Keratinocyte (primary cell): ENCODE data around the gene RNF8. TPM values are rescaled to one million over a fixed set of nuclear protein-coding genes. Genes with fewer than 3 reads are reported as not detected.
A peak's percentile ranks its signal among the peaks of the same experiment; 100 is the strongest.

Experiments used
- DNase-seq: peaks from one replicate; pipeline ENCODE4 v3.0.0-alpha.2; 2011; ENCODE audit warnings: low read depth, missing footprints, low spot score
- FAIRE-seq: peaks from 2 replicates; lab custom pipeline; 2011; peaks lifted over from hg19 to GRCh38; lab: Jason Lieb, UNC
- H2AFZ ChIP-seq: 2 replicates; pipeline ENCODE4 v1.6.0; 2012; ENCODE audit warnings: low read length, control low read depth, inconsistent platforms; ENCODE audit not compliant: control insufficient read depth
- H3K27ac ChIP-seq: 2 replicates; pipeline ENCODE4 v1.5.1; 2011; ENCODE audit warnings: low read length; ENCODE audit not compliant: control insufficient read depth, insufficient read depth
- H3K27me3 ChIP-seq: 3 replicates; pipeline ENCODE4 v1.6.0; 2011; ENCODE audit warnings: low read length; ENCODE audit not compliant: control insufficient read depth, insufficient read depth; ENCODE audit errors: extremely low read depth
- H3K36me3 ChIP-seq, 2 experiments: 2 replicates in 1 of 2; 3 replicates in 1 of 2; pipeline ENCODE4 v1.5.1; 2011; ENCODE audit warnings: low read length in 2 of 2, mild to moderate bottlenecking in 1 of 2; ENCODE audit not compliant: control insufficient read depth in 2 of 2, insufficient read depth in 2 of 2; ENCODE audit errors: extremely low read depth in 1 of 2
- H3K4me1 ChIP-seq: 3 replicates; pipeline ENCODE4 v1.5.1; 2011; ENCODE audit warnings: low read length; ENCODE audit not compliant: control insufficient read depth, insufficient read depth; ENCODE audit errors: extremely low read depth
- H3K4me2 ChIP-seq: 3 replicates; pipeline ENCODE4 v1.6.0; 2011; ENCODE audit warnings: low read depth, low read length; ENCODE audit not compliant: control insufficient read depth, insufficient read depth; ENCODE audit errors: extremely low read depth
- H3K4me3 ChIP-seq, 3 experiments: fragments of 200-600 bp in 1 of 3; sonication (generic) in 1 of 3; 2 replicates in 2 of 3; 3 replicates in 1 of 3; pipeline ENCODE4 v1.5.1; 2011 to 2016; ENCODE audit warnings: low read length in 3 of 3, mild to moderate bottlenecking in 3 of 3, control low read depth in 2 of 3, inconsistent platforms in 1 of 3, low read depth in 1 of 3, mixed read lengths in 1 of 3, mixed run types in 1 of 3, moderate library complexity in 1 of 3; ENCODE audit not compliant: control insufficient read depth in 2 of 3, insufficient read depth in 2 of 3; ENCODE audit errors: extremely low read depth in 1 of 3
- H3K79me2 ChIP-seq: 2 replicates; pipeline ENCODE4 v1.6.0; 2012; ENCODE audit warnings: low read length; ENCODE audit not compliant: control insufficient read depth, insufficient read depth
- H3K9ac ChIP-seq: 3 replicates; pipeline ENCODE4 v1.6.0; 2011; ENCODE audit warnings: low read length; ENCODE audit not compliant: control insufficient read depth, insufficient read depth; ENCODE audit errors: extremely low read depth
- H3K9me1 ChIP-seq: 3 replicates; pipeline ENCODE4 v1.6.0; 2011; ENCODE audit warnings: low read length; ENCODE audit not compliant: control insufficient read depth, insufficient read depth; ENCODE audit errors: extremely low read depth
- H3K9me3 ChIP-seq: 2 replicates; pipeline ENCODE4 v1.5.1; 2012; ENCODE audit warnings: low read depth, low read length; ENCODE audit not compliant: control insufficient read depth
- H4K20me1 ChIP-seq: 3 replicates; pipeline ENCODE4 v1.6.0; 2011; ENCODE audit warnings: low read length; ENCODE audit not compliant: control insufficient read depth, insufficient read depth; ENCODE audit errors: extremely low read depth
- CTCF ChIP-seq, 3 experiments: IDR thresholded peaks in 1 of 3; conservative IDR thresholded peaks in 1 of 3; optimal IDR thresholded peaks in 1 of 3; 2 replicates in 2 of 3; 3 replicates in 1 of 3; pipeline versions ENCODE3 to v1.5.1; 2011; ENCODE audit warnings: low read length in 3 of 3, mild to moderate bottlenecking in 3 of 3, moderate library complexity in 2 of 3, control low read depth in 1 of 3, inconsistent platforms in 1 of 3; ENCODE audit not compliant: insufficient read depth in 2 of 3; ENCODE audit errors: extremely low read depth in 1 of 3
- EZH2 ChIP-seq: IDR thresholded peaks from one replicate; pipeline ENCODE4 v1.6.1; 2012; ENCODE audit warnings: inconsistent platforms, mild to moderate bottlenecking, low read length, moderate library complexity
- dilution Hi-C: fragments of 300-500 bp; cut with MboI; formaldehyde crosslinking; loops from one replicate; pipeline ENCODE4 v1.7.0; 2020; ENCODE audit warnings: low sequenced_read_pairs; ENCODE audit not compliant: extremely low pct_ligation_motif_present
- polyA plus RNA-seq, 5 experiments: library from polyadenylated mRNA; depleted of rRNA in 3 of 5; stranded (reverse) in 3 of 5; stranded (forward) in 1 of 5; unstranded in 1 of 5; fragments of >200 nt; gene quantifications; 1 replicate in 1 of 5; 2 replicates in 3 of 5; 3 replicates in 1 of 5; pipeline versions ENCODE4 v1.2.1 to v1.2.3, GENCODE V29; 2011 to 2012; ENCODE audit warnings: missing spikeins in 2 of 5, low read depth in 1 of 5, low replicate concordance in 1 of 5

The RNF8 gene
- polyA plus RNA-seq, 1 donor (not counting 4 experiments of a cell fraction or from before 2014, with no cell fraction given), result 34.5 TPM

- Histone ChIP-seq H3K79me2 (no peaks in the 10 kb centered on the region), H3K36me3 (peaks cover 14 to 22% of the 10 kb centered on the region in 2 experiments), H3K9me1 (no peaks in the 10 kb centered on the region), H2AFZ (no peak overlapping the region), H3K27ac (no peak overlapping the region), H3K9ac (no peak overlapping the region), H3K4me2 (no peak overlapping the region), H3K9me3 (no peaks in the 10 kb centered on the region), H3K27me3 (no peaks in the 10 kb centered on the region), H3K4me1 (no peaks in the 10 kb centered on the region), H3K4me3 (no peak overlapping the region), H4K20me1 (no peaks in the 10 kb centered on the region)
- peak; percentile 43 for FAIRE-seq
- TF ChIP-seq EZH2 (no peak), CTCF (optimal IDR thresholded peaks at IDR 0.05 in 1 of 3, IDR thresholded peaks at IDR 0.05 in 1 of 3, conservative IDR thresholded peaks at IDR 0.05 in 1 of 3; ENCODE audit: extremely low read depth in 1 of 3, insufficient read depth in 2 of 3, low read length in 3 of 3) (peak; percentile 67 to 88 (median 75))
- dilution Hi-C loops, result no loop called here
- peak; percentile 57 for DNase-seq
Measured at GRCh38 chr6:37381579-37381978, 27.8 kb downstream of the RNF8 start.

GRCh38 chr6:37382994-37383765 lies 29.4 kb downstream of the RNF8 start:
- Histone ChIP-seq H3K27me3 (no peaks in the 10 kb centered on the region), H3K4me3 (no peak overlapping the region), H3K36me3 (peaks cover 10 to 21% of the 10 kb centered on the region in 2 experiments), H3K9me3 (no peaks in the 10 kb centered on the region), H3K9me1 (no peaks in the 10 kb centered on the region), H4K20me1 (no peaks in the 10 kb centered on the region), H3K79me2 (no peaks in the 10 kb centered on the region), H3K4me2 (no peak overlapping the region), H3K9ac (no peak overlapping the region), H3K4me1 (no peaks in the 10 kb centered on the region), H3K27ac (no peak overlapping the region), H2AFZ (no peak overlapping the region)
- DNase-seq (no peak), FAIRE-seq (no peak)
- dilution Hi-C loops, result no loop called here
- no peak for TF ChIP-seq EZH2
- TF ChIP-seq CTCF (optimal IDR thresholded peaks at IDR 0.05 in 1 of 3, IDR thresholded peaks at IDR 0.05 in 1 of 3, conservative IDR thresholded peaks at IDR 0.05 in 1 of 3; ENCODE audit: extremely low read depth in 1 of 3, insufficient read depth in 2 of 3, low read length in 3 of 3), result no peak
